HG03175 (cell line): ENCODE results near the gene MRPL10.

Experiments
- ATAC-seq: cut with Tn5 transposase; IDR thresholded peaks from one replicate; pipeline ENCODE4 v1.9.1; 2021; ENCODE audit warnings: mild to moderate bottlenecking, moderate library complexity; ENCODE audit not compliant: unreplicated experiment

The MRPL10 gene

DNA sequence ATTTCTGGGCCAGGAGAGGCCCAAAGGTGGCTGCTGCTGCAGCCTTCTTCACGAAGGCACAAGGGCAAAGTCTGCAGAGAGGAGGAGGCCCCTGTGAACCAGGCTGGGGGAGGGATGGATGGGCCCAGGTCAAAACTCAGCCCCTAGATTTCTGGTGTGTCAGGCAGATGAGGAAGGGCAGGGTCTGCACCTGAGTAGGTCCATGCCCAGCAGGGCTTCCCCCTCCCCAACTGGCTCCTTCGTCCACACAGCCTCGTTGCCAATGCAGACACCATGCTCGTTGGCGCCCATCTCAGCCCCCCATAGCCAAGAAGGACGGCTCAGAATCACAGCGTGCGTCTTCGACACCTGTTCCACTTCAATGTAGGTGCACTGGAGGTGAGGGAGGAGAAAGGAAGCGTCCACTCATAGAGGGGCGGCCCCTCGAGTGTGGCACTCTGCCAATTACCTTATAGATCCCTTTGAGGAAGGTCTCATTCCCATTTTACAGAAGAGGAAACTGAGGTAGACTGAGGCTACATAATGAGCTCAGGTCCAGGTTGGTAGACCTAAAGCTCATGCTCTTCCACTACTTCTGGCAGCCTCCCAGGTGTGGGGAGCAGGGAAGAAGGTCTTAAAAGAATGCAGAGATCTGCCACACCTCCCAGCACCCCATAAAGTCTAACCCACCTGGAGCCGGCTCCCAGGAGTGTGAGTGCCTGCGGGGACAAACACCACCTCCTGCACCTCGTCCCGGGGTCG lies 8.8 kb upstream of the MRPL10 start:
- ATAC-seq, result no peak

DNA sequence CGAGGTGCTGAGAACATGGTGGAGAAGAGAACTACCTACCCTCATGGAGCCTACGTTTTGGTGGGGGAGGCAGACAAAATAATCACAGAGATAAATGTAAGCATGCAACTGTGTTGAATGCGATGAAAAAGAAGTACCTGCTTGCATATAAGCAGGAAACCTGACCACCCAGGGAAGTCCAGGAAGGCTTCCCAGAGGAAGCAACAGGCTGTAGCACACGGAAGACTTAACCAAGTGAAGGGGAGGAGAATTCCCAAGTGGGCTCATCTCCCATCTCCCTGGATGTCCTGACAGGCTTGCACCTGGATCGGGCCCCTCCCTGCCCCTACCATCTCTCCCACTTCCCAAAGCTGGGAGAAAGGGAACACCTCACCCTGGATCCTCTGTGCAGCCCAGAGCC lies 7.7 kb upstream of the MRPL10 start:
- no peak for ATAC-seq

DNA sequence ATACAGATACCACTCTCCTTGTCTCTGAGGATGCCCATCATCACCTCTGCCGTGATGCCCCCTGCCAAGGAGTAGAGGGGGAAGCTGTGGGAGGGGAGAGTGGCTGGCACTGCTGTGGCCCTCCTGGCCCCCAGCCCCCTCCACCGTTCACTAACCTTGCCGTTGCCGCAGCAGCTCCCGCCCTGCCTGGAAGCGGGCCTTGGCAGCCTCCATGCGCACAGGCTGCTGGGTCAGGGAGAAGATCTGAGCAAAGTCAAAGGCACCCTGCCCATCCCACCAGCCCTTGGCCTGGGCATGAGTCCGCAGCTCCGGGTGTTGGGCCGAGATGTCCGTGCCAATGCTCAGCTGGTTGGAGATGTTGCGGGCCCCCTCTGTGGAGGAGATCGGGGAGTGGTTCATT lies 7.3 kb upstream of the MRPL10 start:
- no peak for ATAC-seq

GRCh38 chr17:47837401-47838039 lies 6.2 kb upstream of the MRPL10 start:
- ATAC-seq, result no peak

GRCh38 chr17:47836601-47837000 lies 5.3 kb upstream of the MRPL10 start:
- no peak for ATAC-seq

- no peak for ATAC-seq
These were observed 3.4 kb upstream of the MRPL10 start for GRCh38 chr17:47834756-47835155.

DNA sequence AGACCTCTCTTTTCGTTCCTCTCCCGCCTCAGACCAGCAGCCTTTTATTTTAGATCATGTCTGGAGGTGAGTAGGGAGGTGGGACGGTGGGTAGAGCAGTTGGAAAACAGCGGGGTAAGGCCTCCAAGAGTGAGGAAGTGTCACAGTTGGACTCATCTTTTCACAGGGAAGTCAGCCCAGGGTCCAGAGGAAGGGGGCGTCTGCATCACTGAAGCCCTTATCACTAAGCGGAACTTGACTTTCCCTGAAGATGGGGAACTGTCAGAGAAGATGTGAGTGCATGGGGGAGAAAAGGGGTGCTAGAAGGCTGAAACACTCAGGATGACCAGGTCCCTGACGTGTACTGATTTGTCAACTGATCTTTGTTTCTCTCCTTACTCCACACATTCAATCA lies 590 bp upstream of the MRPL10 start:
- no peak for ATAC-seq

- ATAC-seq, result no peak
These were observed 842 bp downstream of the MRPL10 start for GRCh38 chr17:47830396-47831002.

GRCh38 chr17:47829870-47830269 lies 1.5 kb downstream of the MRPL10 start:
- no peak for ATAC-seq

GRCh38 chr17:47823519-47823918 lies 7.8 kb downstream of the MRPL10 start:
- no peak for ATAC-seq

- ATAC-seq, result no peak
These were observed 8.6 kb downstream of the MRPL10 start for GRCh38 chr17:47822785-47823184.

DNA sequence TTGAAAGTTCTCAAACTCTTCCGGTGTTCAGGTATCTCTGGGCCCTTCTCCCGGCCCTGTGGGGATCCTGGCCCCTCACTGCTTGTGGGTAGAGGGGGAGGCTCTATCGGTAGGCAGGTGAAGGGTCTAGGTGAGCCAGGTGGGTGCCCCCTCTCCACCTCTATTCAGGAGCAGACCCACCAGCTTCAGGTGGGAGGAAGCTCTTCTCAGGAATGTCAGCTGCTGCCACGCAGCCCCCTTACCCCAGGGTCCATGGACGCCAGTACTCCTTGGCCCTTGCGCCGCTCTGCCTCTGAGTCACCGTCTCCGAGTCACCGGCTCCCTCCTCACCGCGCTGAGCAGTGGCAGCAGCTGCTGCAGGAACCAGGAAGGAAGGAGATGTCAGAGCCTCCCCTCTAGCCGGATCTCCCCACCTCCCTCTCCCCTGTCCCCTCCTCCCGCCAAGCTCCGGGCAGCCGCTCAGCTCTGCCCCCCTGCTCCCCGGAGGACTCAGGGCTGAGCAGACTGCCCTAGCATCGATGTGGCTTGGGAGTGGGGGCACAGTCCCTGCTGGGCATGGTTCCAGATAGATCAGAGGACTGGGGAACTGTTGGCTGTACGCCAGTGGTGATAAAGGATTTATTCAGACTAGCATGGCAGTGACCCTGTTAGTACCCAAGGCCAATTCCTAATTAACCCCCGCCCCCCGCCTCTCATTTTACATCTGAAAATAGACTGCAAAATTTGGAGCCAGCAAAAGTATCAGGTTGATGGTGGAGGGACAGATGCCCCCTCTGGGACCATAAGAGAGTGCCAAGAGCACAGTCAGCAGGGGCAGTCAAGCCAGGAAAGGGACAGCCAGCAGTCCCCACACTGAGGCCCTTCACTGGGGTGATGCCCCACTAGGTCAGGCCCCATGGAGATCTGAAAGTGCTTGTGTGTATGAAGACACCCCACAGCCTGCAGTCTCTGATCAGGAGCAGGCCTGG lies 9.6 kb downstream of the MRPL10 start, which contains the start of gene OSBPL7:
Gene OSBPL7, minus strand, starts transcription at position 371 of the 968 bp plus-strand sequence. CDS start 1,516 bp downstream, outside the sequence.
- peak; percentile 79 for ATAC-seq

GRCh38 chr17:47821031-47821423 lies 10.3 kb downstream of the MRPL10 start:
- ATAC-seq, result no peak

DNA sequence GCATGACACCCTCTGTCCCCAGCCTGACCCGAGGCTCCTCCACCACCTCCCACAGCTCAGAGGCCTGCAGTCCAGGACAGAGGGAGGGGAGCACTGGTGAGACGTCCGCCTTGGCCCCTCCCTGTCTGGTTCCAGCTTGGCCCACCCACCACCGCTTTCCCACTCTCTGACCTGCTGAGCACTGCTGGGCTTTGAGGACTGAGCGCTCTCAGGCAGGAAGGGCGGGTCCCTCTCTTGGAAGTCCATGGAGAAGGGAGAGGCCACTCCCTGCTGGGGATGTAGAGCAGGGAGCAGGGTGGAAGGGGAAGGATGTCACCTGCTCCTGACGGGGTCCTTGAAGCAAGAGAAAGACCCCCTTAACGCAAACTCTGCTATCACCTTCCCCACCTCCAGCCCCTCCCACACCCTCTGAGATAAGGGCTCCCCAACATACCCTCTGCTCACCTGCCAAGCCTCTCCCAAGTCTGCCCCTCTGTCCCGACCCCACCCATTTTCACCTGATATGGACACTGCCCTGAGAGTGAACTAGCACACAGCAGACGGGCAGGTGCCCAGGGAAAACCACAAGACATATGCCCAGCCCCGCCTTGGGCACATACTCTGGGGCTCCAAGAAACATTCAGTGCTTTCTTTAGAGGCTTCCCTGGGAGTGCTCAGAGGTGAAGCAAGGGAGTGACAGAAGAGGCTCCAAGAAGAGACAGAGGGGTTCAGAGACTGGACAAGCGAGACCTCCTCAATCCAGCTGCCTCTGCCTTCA lies 11.1 kb downstream of the MRPL10 start:
- ATAC-seq, result no peak

- no peak for ATAC-seq
These were observed 11.9 kb downstream of the MRPL10 start for GRCh38 chr17:47819475-47819874.

- no peak for ATAC-seq
These were observed 13.2 kb downstream of the MRPL10 start for GRCh38 chr17:47818002-47818695.

GRCh38 chr17:47816947-47817346 lies 14.4 kb downstream of the MRPL10 start:
- no peak for ATAC-seq

DNA sequence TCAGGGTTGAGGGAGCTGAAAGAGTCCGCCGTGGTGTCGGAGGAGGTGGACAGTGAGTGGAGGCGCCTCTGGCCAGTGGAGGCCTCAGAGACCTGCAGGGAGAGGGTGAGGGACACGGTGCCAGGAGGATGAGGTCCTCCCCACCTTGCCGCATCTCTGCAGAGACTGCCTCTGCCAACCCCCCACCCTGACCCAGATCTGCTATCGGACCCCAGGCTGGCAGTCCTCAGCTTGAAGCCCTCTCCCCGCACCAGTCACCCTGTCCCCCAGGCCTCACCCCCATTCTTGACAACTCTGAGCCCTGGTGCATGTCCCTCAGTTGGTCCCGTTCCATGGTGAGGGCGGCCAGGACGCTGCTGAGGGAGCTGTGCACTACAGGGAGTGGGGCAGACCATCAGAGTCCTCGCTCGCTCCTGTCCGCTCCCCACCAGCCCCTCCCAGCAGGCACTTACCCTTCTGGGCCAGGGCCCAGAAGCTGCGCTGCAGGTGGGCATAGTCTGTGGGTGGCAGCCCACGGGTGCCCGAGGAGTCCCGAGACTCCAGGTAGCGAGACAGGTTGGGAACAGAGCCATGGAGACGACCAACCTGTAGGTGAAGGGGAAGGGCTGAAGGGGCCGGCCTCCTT lies 15.1 kb downstream of the MRPL10 start:
- no peak for ATAC-seq
